Mesothelial cell of epicardium (in vitro differentiated cells): ENCODE data around the gene ESRRG. TPM values are rescaled to one million over a fixed set of nuclear protein-coding genes. Genes with fewer than 3 reads are reported as not detected.

Experiments used
- DNase-seq, 2 experiments: peaks; one replicate each; pipeline ENCODE4 v3.0.0; 2021; ENCODE audit warnings: low spot score in 2 of 2; ENCODE audit not compliant: unreplicated experiment in 2 of 2
- H3K27ac Mint-ChIP-seq: 2 replicates; pipeline ENCODE4 v1.8.0; 2021; ENCODE audit warnings: mixed read lengths
- H3K27me3 Mint-ChIP-seq: 2 replicates; pipeline ENCODE4 v1.8.0; 2021; ENCODE audit warnings: low read depth, mixed read lengths
- H3K36me3 Mint-ChIP-seq: 2 replicates; pipeline ENCODE4 v1.8.0; 2021; ENCODE audit warnings: mixed read lengths
- H3K4me1 Mint-ChIP-seq: 2 replicates; pipeline ENCODE4 v1.8.0; 2021; ENCODE audit warnings: mixed read lengths
- H3K4me3 Mint-ChIP-seq: 2 replicates; pipeline ENCODE4 v1.8.0; 2021; ENCODE audit warnings: mild to moderate bottlenecking, moderate library complexity, mixed read lengths
- H3K9me3 Mint-ChIP-seq: 2 replicates; pipeline ENCODE4 v1.8.0; 2021; ENCODE audit warnings: mixed read lengths
- CTCF ChIP-seq: fragments of 200-600 bp; sonication (generic); IDR thresholded peaks from one replicate; pipeline ENCODE4 v1.5.0; 2021; ENCODE audit warnings: antibody characterized with exemption; ENCODE audit not compliant: unreplicated experiment
- total RNA-seq: library from RNA; stranded (reverse); gene quantifications from 3 replicates; pipeline ENCODE4 v1.2.1, GENCODE V29; 2021

ESRRG gene
- total RNA-seq, 1 donor from 2014 or later: 11.0 TPM

- H3K27ac Mint-ChIP-seq: no peak overlapping the region
- no peak for TF ChIP-seq CTCF
- H3K36me3 Mint-ChIP-seq: no peaks in the 10 kb centered on the region
- no peaks in the 10 kb centered on the region for H3K27me3 Mint-ChIP-seq
- no peak for DNase-seq
- H3K9me3 Mint-ChIP-seq: no peaks in the 10 kb centered on the region
- H3K4me1 Mint-ChIP-seq: peaks cover 16% of the 10 kb centered on the region
- H3K4me3 Mint-ChIP-seq: peak overlapping the region; percentile 26
Observed at GRCh38 chr1:216686860-216687766, 36.1 kb downstream of the ESRRG start.

DNA sequence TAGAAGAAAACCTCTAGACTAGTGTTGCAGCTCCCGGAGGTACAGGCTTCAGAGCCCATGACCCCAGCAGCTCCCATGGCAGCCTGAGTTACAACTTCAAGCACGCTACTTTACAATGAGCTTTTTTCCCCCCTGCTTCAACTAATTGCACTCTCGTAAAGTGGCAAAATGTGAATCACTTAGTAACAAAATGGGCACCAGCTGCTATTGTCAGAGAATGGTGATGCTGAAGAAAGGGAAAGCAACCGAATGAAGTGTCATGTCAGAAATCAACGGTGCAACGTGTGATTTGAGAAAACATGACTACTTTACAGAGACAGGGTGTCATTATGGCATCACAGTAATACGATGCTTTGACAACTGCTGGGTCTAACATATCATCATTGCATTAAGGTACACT is 40.5 kb downstream of the ESRRG start:
- H3K9me3 Mint-ChIP-seq: no peaks in the 10 kb centered on the region
- no peak overlapping the region for H3K27ac Mint-ChIP-seq
- no peak for TF ChIP-seq CTCF
- DNase-seq: no peak
- no peak overlapping the region for H3K4me3 Mint-ChIP-seq
- H3K27me3 Mint-ChIP-seq: no peaks in the 10 kb centered on the region
- peaks cover 8% of the 10 kb centered on the region for H3K4me1 Mint-ChIP-seq
- no peaks in the 10 kb centered on the region for H3K36me3 Mint-ChIP-seq

DNA sequence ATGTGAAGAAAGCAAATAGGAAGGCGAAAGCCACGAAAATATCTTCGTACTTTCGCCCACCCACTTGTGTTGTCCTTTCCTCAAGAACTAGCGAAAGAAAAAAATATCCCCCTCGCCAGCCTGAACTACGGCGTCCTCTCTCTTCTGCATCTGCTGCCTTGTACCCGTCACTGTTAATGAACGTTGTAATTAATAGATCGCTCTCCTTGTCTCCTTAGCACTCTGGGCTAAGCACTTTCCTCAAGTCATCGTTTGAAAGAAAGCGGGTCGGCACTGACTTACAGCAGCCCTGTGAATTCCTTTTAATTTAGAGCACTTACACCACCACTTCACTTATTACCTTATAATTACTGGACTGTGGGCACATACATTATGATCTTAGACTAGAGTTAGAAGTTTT is 44.1 kb downstream of the ESRRG start:
- no peak overlapping the region for H3K4me3 Mint-ChIP-seq
- H3K9me3 Mint-ChIP-seq: no peaks in the 10 kb centered on the region
- no peak overlapping the region for H3K27ac Mint-ChIP-seq
- no peaks in the 10 kb centered on the region for H3K4me1 Mint-ChIP-seq
- no peak for DNase-seq
- no peaks in the 10 kb centered on the region for H3K27me3 Mint-ChIP-seq
- TF ChIP-seq CTCF: no peak
- H3K36me3 Mint-ChIP-seq: peaks cover 17% of the 10 kb centered on the region

- Mint-ChIP-seq H3K4me3 (no peak overlapping the region), H3K4me1 (peaks cover 25% of the 10 kb centered on the region)
- DNase-seq: no peak
Observed at GRCh38 chr1:216670118-216670883, 52.9 kb downstream of the ESRRG start.

GRCh38 chr1:216666441-216666840 is 56.8 kb downstream of the ESRRG start:
- TF ChIP-seq CTCF: no peak
- Mint-ChIP-seq H3K4me1 (peaks cover 47% of the 10 kb centered on the region), H3K9me3 (no peaks in the 10 kb centered on the region), H3K4me3 (no peak overlapping the region), H3K27me3 (no peaks in the 10 kb centered on the region), H3K36me3 (no peaks in the 10 kb centered on the region), H3K27ac (peak overlapping the region; percentile 62)
- no peak for DNase-seq

More at GRCh38 chr1:216670118-216670883, 52.9 kb downstream of the ESRRG start:
- no peaks in the 10 kb centered on the region for H3K9me3 Mint-ChIP-seq
- no peaks in the 10 kb centered on the region for H3K27me3 Mint-ChIP-seq
- no peak overlapping the region for H3K27ac Mint-ChIP-seq
- peaks cover 12% of the 10 kb centered on the region for H3K36me3 Mint-ChIP-seq
- TF ChIP-seq CTCF: no peak
